ELF-1 (cell line): Measurements from ENCODE around the gene ULBP2.
"Not testable (repeated sequence)": the region's sequence is repeated elsewhere in the genome, so short reads cannot be mapped to it uniquely, and the experiment has no call there.

Experiments
- DNase-seq: peaks from one replicate; pipeline ENCODE4 v3.0.0-alpha.2; 2016; ENCODE audit warnings: low read depth, low spot score

ULBP2 gene

DNA sequence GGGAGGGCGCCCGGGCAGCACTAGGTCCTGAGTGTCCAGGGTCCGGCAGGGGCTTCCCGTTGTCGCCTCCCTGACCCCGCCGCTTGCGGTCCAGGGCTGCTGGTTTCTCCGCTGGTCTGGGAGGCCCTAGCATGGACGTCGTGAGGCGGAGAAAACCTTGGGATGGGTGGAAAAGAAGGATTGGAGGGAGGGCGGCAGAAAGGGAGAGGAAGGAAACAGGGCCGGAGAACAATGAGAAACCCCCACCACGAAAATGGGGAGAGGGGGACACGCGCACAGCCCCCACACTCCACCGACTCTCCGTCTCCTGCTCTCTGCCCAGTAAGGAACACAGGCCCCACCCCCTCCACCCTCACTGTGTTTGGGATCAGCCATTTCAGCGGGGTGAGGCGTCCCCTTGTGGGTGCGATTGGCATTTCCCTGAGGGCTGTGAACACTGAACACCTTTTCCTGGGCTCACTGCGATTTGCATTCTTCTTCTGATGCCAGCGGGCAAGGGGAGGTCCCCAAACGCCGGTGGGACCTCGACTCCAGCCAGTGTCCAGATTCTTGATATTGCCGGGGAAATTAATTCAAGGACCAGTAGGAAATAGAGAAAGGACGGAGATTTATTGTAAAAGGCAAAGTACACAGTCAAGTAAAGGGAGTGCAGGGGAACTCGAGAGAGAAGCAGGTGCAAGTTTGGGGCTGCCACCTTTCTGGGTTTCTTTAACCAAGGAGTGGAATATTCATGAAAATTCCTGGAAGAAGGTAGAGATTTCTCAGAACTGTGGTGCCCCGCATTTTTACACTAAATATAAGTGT is 15.6 kb upstream of the ULBP2 start:
- peak; percentile 89 for DNase-seq

DNA sequence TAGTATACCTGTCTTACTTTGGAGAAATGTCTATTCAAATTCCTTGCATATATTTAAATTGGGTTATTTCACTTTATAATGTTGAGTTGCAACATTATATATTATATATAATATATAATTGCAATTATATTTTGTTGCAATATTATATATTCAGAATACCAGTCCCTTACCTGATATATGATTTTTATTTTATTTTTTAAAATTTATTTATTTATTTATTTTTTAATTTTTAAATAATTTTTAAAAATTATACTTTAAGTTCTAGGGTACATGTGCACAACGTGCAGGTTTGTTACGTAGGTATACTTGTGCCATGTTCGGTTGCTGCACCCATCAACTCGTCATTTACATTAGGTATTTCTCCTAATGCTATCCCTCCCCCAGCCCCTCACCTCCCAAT is 14.8 kb upstream of the ULBP2 start:
- DNase-seq: not testable (repeated sequence)

DNA sequence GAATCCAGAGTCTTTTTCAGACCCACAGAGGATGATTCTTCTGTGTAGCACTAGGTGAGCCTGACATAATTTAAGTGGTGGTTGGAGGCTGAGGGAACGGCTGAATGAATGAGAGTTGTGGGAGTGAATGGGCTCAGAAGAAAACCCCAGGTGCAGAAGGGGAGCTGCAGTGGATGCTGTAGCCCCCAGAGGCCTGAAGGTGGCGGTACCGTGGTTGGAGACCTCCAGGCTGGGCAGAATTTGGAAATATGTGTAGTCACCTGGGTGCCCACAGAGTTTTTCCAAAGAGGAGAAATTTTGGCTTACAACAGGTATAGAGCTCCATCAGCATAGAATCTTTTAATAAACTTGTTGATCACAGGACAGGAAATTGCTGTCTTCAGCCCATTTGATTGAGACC is 12.4 kb upstream of the ULBP2 start:
- DNase-seq: no peak

DNA sequence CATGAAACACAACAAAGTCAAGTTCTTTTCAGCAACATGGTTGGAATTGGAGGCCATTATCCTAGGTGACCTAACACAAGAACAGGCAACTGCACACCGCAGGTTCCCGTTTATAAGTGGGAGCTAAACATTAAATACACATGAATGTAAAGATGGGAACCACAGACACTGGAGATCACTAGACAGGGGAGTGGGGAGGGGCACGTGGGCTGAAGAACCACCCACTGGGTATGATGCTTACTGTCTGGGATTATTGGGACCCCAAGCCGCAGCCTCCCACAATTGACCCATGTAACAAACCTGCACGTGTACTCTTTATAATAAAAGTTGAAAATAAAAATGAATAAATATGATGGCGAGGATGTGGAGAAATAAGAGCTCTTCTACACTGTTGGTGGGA is 10.3 kb upstream of the ULBP2 start:
- no peak for DNase-seq

DNA sequence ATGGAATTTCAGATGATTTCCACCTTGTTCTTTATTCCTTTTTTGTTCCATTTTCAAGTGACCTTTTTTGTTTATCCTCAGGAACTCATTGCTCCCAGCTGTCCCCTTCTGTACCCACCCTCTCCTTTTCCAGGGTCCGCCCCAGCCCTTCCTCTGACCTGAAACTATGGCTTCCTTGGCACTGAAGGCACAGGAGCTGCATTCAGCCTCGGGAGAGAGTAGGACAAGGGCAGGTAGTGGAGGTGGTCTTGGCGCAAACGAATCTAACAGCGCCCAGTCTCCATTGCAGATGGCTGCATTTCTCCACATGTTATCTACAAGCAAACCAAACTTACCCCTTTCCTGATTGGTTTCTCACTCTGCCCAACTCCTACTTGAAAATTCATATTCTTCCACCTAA is 8.8 kb upstream of the ULBP2 start:
- no peak for DNase-seq

DNA sequence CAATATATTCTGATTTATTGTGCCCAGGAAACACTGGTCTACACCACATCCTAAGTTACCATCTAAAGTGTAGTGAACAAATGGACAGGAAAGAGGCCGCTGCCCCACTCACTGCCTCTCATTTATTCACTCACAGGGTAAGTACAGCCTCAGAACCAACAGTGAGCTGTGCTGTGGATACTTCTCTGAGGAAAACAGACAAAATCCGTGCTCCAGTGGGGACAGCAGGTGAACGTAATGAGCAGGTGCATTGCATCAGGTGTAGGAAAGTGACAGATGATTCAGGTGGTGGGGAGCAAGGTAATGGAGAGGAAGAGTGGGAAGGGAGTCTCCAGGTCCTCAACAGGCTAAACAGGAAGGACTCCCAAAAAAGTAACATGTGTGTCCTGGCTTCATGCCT is 8.4 kb upstream of the ULBP2 start:
- no peak for DNase-seq

DNA sequence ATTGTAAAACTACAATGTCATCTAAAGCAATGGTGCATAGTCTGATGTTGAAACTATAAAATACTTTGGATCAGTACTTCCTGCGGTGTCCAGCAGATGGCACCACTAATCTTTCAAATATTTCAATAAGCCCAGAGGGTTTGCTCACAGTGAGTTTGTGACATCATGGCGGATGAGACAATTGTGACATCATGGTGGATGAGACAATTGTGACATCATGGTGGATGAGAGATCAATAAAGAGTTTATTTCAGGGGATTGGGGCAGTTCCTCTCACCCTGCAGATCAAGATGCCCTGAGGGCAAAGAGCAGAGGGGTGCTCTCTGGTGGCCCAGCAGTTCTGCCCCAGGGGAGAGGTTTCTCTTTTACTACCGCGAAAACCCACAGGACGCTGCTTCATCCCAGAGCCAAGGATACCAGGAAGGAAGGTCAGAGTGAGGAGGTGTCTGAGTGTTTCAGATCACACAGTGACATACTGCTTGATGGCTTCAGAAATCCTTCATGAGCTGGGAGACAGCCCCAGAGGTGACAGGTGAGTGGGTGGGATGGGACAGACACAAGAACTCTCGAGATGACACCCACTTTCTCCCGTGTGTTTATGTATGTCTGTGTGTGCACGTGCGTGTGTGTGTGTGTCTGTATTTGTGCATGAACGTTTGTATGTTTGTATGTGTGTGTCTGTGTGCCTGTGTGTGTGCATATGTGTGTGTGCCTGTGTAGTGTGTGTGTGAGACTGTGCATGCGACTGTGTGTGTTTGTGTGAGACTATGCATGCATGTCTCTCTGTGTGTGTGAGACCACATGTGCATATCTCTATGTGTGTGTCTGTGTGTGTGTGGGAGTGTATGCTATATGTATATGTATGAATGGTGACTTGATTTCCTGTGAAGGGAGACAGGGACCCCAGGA is 7.3 kb upstream of the ULBP2 start:
- peak; percentile 40 for DNase-seq

DNA sequence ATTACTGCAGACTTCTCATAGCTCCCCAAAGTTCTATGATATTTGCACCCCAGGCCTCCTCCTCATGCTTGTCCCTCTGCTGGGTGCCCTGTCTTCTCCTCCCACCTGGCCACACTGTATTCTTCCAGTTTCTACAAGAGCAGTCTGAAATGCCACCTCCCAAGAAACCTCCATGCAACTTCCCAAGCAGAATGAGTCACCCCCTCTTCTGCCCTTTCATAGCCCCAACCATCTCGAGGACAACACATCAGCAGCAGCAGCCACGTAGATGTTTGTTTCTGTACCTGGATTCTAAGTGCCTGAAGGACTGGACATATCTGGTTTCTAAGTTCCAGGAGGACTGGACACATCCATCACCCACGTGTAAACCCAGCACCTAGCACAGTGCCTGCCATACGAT is 6.6 kb upstream of the ULBP2 start:
- DNase-seq: no peak

DNA sequence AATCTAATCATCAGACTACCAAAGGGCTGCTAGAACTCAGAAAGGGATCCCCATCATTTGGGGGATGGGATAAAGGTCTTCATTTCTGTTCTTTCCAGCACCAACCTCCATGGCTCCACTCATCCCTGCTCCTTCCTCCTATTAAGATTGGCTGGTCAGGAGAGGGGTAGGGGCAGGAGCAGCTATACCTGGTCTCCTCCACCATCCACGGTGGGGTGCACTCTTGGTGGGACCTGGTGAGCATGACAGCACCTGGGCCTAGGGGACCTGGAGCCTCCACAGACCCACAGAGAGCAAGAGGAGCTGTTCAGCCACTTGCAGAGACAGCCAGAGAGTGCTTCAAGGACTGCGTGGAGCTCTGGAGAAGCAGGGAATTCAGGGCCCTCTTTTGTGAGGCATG is 6.1 kb upstream of the ULBP2 start:
- DNase-seq: no peak

DNA sequence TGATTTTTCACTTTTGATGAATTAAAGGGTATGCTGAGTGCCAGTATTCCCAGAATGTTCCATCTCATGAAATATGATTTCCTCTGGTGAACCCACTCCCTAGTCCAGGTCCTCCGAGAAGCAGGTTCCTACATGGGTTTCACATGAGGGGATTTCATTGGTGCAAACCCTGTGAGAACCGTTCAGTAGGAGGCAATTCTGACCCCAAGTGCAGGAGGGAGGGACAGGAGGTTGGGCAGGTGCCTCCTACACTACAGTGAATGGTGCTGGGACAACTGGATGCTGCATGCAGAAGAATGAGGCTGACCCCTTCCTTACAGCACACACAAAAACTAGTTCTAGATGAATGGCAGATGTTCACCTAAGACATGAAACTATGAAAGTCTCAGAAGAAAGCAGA is 5.1 kb upstream of the ULBP2 start:
- DNase-seq: no peak

DNA sequence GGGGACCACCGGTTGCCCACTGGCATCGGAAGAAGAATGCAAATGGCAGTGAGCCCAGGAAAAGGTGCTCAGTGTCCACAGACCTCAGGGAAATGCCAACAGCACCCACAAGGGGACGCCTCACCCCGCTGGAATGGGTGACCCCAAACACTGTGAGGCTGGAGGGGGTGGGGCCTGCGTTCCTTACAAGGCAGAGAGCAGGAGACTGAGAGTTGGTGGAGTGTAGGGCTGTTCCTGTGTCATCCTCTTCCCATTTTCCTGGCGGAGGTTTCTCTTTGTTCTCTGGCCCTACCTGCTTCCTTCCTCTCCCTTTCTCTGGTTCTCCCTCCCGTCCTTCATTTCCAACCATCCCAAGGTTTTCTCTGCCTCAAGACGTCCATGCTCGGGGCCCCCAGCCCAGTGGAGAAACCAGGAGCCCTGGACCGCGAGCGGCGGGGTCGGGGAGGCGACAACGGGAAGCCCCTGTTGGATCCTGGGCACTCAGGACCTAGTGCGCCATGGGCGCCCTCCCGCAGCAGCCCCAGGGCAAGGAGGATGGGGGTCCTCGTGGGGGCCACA is 3.7 kb upstream of the ULBP2 start:
- not testable (repeated sequence) for DNase-seq

DNA sequence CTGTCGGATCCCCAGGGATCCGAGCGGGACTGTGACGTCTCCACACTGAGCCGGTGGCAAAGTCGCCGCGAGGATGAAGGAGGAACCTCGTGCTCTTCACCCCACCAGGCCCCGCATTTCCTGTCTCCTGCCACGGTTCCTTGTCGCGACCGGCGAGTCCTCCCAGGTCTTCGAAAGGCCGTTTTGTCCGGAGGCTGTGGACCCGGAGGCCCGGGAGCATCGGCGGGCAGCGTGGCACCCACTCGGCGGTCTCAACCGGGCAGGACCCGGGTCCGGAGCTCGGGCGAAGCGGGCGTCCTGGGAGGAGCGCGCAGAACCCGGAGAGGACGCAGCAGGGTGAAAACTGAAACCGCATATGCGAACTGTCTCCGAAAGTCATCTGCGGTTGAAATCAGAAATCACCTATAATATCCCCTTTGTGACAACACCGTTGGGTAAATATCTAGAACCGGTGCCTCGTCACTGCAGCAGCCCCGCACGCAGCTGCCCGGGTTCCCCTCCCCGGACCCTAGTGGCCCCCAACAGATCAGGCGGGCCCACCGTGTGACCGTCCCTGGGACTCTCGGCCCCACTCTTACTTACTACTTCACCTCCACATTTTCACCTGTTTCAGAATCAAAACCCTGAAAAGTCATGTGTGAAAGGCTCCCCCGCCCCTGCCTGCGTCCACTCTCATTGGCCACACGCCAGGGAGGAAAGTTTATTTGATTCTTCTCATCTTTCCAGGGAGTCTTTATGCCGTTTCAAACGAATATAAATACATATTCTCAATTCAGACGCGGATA is 3.1 kb upstream of the ULBP2 start:
- DNase-seq: no peak

DNA sequence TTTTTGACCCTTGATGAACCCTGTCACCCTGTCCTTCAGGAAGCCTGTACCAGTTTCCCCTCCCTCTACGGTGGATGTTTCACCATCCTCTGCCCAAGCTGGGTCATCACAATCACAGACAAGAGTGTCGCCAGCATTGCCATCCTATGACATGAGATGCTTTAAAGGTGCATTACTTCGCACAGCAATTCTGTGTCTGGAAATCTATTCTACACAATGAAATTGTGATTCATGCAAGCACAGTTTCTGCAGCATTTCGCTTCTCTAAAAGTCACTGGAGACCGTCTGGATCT is 2.5 kb upstream of the ULBP2 start:
- DNase-seq: no peak

DNA sequence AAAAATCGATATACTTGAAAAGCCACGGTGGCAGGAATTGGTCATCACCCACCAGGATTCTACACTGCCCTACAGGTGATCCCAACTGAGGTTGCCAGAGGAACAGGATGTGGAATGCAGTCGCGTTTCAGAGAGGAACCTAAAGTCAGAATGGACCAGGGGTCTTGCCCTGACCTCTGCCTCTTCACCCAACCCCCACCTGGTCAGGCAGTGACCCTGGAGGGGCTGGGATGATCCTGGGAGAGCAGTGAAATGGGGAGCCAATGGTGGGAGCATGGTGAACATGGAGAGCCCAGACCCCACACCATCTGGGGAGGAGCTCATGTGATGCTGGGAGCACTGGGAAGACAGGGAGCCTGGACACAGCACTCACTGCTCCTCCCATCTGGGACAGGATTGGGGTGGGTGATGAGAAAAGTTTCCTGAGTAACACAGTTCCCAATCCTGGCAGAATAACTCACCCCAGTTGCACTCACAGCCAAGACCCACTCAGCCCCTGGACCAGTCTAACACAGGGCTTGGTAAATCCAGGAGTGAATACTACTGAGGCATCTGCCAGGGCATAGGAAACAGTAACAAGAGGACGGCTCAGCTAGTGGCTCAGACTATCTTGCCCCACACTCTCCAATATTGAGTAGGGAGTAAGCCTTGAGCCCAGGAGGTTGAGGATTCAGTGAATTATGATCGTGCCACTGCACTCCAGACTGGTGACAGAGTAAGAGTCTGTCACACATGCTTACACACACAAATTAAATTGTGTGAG is 1.7 kb upstream of the ULBP2 start:
- no peak for DNase-seq

DNA sequence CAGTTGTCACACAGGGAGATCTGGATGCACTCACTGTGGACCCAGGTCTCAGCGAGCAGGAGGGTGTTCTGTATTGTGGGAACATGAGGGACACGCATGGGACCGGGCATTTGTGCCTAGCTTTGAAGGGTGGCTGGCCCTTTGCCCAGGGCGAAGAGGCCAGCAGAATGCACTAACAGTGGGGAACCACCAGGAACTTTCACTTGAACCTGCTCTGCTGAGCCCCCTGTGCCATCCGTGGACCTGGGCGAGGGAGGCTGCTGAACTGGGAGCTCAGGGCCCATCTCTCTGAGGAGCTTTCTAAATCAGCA is 1.2 kb upstream of the ULBP2 start:
- no peak for DNase-seq

DNA sequence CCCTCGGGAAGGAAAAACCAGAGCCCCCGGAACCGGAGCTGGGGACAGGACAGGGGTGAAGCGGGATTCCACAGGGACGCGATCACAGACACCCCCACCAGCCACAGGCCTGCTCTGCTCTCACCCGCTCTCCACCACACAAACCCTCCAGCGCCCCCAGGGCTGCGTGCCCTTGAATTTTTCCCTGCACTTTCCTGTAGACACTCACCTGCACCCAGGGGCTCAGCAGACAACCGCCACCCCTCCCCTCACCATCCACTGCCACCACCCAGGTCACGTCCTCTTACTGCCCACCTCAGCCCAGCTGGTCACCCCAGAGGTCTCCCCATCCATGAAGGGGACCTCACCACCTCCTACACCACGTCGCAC is 631 bp downstream of the ULBP2 start:
- no peak for DNase-seq

DNA sequence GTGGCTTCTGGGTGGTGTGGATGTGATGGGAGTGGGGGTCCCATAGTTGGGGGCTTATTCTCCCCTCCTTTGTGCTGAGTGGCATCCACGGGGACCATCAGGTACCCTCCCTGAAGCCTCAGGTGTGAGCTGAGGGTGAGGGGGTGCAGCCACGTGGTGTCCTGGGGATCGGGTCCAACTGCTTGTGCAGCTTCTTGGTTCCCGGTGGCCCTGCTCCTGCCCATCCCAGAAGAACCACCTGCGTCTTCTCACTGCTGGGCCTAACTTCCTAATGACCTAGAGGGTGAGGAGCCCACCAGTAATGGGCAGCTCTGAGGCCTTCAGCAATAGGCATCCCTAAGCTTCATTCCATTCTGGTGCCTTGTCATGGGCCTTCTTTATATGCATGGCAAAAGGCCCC is 1.5 kb downstream of the ULBP2 start:
- not testable (repeated sequence) for DNase-seq

DNA sequence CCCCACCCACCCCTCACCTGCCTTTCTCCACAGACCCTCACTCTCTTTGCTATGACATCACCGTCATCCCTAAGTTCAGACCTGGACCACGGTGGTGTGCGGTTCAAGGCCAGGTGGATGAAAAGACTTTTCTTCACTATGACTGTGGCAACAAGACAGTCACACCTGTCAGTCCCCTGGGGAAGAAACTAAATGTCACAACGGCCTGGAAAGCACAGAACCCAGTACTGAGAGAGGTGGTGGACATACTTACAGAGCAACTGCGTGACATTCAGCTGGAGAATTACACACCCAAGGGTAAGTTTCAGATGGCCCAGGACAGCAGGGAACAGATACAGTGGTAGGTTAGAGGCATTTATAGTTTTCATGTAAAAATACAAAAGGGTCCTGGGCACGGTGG is 3.5 kb downstream of the ULBP2 start:
- DNase-seq: not testable (repeated sequence)

DNA sequence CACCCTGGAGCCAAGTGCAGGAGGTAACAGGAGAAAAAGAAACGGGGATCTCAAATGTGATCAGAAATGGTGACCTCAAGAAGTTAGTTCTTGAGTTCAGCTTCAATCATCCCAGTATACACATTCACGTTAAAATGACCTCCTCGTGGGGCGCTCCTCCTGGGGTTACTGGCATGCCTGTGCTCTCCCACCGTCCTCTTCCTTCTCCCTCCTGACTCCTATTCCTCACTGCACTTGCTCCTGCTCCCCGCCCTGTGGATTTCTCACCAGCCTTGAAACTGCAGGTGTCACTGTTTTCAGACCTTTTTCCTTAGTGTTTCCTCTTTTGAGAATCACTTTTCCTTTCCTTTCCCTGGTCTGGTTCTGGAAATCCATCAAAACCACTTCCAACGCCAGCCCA is 4.8 kb downstream of the ULBP2 start:
- DNase-seq: not testable (repeated sequence)

DNA sequence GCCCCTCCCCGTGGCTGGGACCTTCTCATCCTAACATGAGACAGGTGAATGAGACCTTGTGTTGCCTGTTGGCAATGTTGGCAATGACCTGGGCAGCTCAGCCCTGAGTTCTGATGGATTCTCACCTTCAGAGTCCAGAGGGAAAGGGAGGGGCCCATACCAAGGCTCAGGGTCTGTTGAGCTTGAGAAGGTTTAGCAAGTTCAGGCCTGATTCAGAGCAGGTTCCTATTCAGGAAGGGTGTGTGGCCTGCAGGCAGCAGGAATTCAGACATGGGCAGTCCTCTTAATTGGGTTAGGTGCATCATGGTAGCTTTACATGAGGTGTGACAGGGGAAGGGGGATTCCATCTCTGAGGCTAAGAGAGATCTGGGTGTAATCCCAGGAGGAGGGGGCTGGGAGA is 5.7 kb downstream of the ULBP2 start:
- not testable (repeated sequence) for DNase-seq

DNA sequence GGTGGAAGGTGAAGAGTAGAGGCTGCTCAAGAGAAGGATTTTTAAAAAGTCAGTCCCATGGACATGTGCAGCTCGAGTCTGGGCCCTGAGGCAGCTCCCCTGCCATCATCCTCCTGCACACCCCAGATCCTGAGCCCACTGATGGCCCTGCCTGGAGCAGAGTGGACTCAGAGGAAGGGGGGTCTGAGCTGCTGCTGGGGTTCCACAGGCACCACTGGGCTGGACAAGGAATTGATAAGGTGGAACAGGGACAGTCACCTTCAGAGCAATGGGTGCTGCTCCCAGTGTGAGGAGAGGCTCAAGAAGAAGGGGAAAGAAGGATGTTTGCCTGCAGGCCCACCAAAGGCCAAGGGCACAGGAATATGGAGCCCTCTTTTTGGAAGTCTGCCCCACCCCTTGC is 6.2 kb downstream of the ULBP2 start:
- DNase-seq: no peak

DNA sequence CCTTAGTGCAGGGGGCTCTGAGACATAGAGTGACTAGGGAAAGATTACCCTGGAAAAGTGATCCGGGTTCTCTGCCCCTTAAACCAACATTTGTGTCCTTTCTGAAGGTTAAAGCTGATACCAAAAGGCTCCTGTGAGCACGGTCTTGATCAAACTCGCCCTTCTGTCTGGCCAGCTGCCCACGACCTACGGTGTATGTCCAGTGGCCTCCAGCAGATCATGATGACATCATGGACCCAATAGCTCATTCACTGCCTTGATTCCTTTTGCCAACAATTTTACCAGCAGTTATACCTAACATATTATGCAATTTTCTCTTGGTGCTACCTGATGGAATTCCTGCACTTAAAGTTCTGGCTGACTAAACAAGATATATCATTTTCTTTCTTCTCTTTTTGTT is 6.8 kb downstream of the ULBP2 start:
- DNase-seq: no peak
